ACC112 (cell line): ENCODE data around the gene PRM2.

Experiments used
- H2AFZ ChIP-seq: fragments of 200-600 bp; sonication (generic); one replicate; pipeline ENCODE4 v1.6.0; 2017; ENCODE audit warnings: antibody characterized with exemption, low read length; ENCODE audit not compliant: unreplicated experiment
- H3K27ac ChIP-seq: fragments of 200-600 bp; sonication (generic); 2 replicates; pipeline ENCODE4 v1.5.1; 2014; ENCODE audit warnings: low read depth, mild to moderate bottlenecking, antibody characterized with exemption, low read length, moderate library complexity
- H3K27me3 ChIP-seq: fragments of 200-600 bp; sonication (generic); 2 replicates; pipeline ENCODE4 v1.6.1; 2014; ENCODE audit warnings: mild to moderate bottlenecking, antibody characterized with exemption, low read length, moderate library complexity, mixed read lengths; ENCODE audit not compliant: insufficient read depth
- H3K36me3 ChIP-seq: fragments of 200-600 bp; sonication (generic); 2 replicates; pipeline ENCODE4 v1.6.1; 2016; ENCODE audit warnings: mild to moderate bottlenecking, antibody characterized with exemption, low read length, moderate library complexity, mixed read lengths; ENCODE audit not compliant: insufficient read depth
- H3K4me1 ChIP-seq: fragments of 200-600 bp; sonication (generic); one replicate; pipeline ENCODE4 v1.6.1; 2016; ENCODE audit warnings: low read length, mixed read lengths; ENCODE audit not compliant: insufficient read depth, unreplicated experiment, control insufficient read depth
- H3K4me3 ChIP-seq: fragments of 200-600 bp; sonication (generic); 2 replicates; pipeline ENCODE4 v1.5.1; 2014; ENCODE audit warnings: mild to moderate bottlenecking, low read depth, low read length
- H3K79me2 ChIP-seq: fragments of 200-600 bp; sonication (generic); one replicate; pipeline ENCODE4 v1.6.0; 2016; ENCODE audit warnings: low read length; ENCODE audit not compliant: control insufficient read depth, unreplicated experiment, insufficient read depth

The PRM2 gene

DNA sequence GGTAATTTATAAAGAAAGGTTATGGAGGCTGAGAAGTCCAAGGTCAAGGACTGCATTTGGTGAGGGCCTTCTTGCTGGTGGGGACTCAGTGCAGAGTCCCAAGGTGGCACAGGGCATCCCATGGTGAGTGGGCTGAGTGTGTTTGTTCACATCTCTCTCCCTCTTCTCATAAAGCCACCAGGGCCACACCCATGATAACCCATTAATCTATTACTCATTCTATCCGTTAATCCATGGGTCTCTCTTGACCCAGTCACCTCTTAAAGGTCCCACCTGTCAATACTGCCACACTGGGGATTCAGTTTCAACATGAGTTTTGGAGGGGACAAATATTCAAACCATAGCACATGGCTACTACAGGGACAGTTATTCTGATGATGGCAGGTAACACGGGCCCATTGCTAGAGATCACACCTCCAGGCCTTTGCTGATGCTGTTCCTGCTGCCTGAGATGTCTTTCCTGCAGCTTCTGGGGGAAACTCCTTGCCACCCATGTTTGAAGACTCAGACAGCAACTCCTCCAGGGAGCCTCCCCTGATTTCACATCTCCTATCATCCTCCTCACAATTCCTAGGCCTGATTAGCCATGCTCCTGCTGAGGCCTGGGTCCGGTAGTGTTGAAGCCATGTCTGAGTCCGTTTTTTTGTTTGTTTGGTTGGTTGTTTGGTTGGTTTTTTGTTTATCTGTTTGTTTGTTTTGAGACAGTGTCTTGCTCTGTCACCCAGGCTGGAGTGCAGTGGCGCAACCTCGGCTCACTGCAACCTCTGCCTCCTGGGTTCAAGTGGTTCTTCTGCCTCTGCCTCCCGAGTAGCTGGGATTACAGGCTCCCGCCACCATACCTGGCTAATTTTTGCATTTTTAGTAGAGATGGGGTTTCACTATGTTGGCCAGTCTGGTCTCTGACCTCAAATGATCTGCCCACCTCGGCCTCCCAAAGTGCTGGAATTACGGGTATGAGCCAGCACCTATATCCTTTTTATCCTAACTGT, 36.3 kb downstream of the PRM2 start:
- H3K36me3 ChIP-seq, result no peaks in the 10 kb centered on the region
- H3K79me2 ChIP-seq, result no peaks in the 10 kb centered on the region
- no peak overlapping the region for H2AFZ ChIP-seq
- no peaks in the 10 kb centered on the region for H3K27me3 ChIP-seq
- no peak overlapping the region for H3K4me3 ChIP-seq
- H3K4me1 ChIP-seq, result no peaks in the 10 kb centered on the region
- H3K27ac ChIP-seq, result no peak overlapping the region

DNA sequence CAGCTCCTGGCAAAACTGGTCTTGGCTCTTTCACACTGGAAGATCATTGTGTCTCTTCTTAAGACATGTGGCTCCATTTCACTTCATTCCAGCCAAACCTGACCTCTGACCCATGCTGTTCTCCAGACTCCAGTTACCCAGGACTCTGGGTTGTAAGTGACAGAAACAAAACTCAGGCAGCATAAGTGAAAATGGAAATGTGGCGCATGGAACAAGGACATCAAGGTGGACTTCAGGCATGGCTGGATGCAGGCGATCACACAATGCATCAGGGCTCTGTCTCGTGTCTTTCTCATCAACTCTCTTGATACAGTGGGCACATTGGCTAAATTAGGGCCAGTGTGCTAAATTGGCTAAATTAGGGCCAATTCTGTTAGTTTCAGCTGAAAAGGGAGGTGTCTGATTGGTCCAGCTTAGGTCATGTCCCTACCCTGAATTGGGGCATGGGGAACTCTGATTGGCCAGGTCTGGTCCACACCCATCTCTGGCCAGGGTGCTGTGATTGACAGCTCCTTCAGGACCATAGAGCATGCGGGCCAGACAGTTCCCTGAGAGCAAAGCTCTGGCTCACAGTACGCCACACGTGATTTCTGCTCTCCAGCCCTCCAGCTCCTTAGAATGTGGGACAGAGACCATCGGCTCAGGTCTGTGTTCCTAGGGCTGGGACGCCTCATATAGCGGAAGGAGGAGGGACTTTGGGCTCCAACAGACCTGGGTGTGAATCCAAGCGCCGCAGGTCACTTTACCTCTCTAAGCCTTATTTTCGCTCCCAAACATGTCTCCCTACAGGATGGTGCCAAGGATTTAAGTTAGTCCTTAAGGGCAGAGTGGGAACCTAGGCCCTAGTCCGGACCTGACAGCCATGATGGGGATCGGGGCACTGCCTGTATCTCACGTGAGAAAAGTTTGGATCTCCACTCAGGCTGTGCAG, 37.7 kb downstream of the PRM2 start:
- H3K79me2 ChIP-seq, result no peaks in the 10 kb centered on the region
- H3K4me3 ChIP-seq, result no peak overlapping the region
- no peak overlapping the region for H2AFZ ChIP-seq
- no peaks in the 10 kb centered on the region for H3K36me3 ChIP-seq
- H3K4me1 ChIP-seq, result no peaks in the 10 kb centered on the region
- H3K27ac ChIP-seq, result no peak overlapping the region
- H3K27me3 ChIP-seq, result no peaks in the 10 kb centered on the region

DNA sequence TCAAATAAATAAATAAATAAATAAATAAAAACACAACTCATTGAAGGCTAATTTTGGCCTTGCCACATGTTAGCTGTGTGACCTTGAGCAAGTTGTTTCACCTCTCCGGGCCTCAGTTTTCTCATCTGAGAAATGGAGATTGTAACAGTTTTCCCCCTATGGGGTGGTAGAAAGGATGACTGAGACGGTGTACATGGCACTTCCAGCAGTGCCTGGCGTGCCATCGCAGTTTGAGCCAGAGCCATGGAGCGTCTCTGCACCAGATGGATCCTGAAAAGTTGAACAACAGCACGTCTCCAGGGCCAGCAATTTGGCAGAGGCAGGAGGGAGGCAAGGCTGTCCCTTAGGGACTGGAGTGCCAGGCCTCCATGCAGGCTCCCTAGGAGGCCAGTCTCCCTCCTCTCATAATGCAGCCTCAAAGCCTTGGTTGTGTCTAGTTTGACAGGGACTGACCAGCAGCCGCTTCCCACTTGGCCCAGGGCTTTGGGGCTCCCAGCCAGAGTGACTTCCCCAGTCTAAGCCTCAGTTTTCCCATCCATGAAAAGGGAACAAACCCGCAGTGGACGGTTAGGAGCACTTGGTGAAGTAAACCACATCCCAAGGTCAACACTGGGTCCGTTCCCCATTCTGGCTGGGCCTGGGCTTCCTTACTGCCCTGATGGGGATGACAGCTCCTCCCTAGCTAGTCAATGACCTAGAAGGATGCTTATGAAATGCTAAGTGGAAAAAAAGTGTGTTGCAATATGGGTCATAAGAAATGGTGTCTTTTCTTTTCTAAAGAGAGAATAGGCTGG, 39.6 kb downstream of the PRM2 start:
- Histone ChIP-seq H3K36me3 (no peaks in the 10 kb centered on the region), H3K27ac (no peak overlapping the region), H3K4me1 (no peaks in the 10 kb centered on the region), H2AFZ (no peak overlapping the region), H3K27me3 (no peaks in the 10 kb centered on the region), H3K4me3 (no peak overlapping the region), H3K79me2 (no peaks in the 10 kb centered on the region)

DNA sequence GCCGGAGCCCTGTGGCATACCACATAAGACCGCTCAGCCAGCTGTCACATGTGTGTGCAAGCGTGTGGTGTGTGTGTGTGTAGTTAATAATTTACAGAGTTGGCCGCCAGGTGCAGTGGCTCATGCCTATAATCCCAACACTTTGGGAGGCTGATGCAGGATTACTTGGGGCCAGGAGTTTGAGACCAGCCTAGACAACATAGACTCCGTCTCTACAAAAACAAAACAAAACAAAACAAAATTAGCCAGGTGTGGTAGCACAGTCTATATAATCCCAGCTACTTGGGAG, 40.6 kb downstream of the PRM2 start:
- Histone ChIP-seq H3K27me3 (no peaks in the 10 kb centered on the region), H3K4me3 (no peak overlapping the region), H3K27ac (no peak overlapping the region), H3K79me2 (no peaks in the 10 kb centered on the region), H2AFZ (no peak overlapping the region), H3K4me1 (no peaks in the 10 kb centered on the region), H3K36me3 (no peaks in the 10 kb centered on the region)

DNA sequence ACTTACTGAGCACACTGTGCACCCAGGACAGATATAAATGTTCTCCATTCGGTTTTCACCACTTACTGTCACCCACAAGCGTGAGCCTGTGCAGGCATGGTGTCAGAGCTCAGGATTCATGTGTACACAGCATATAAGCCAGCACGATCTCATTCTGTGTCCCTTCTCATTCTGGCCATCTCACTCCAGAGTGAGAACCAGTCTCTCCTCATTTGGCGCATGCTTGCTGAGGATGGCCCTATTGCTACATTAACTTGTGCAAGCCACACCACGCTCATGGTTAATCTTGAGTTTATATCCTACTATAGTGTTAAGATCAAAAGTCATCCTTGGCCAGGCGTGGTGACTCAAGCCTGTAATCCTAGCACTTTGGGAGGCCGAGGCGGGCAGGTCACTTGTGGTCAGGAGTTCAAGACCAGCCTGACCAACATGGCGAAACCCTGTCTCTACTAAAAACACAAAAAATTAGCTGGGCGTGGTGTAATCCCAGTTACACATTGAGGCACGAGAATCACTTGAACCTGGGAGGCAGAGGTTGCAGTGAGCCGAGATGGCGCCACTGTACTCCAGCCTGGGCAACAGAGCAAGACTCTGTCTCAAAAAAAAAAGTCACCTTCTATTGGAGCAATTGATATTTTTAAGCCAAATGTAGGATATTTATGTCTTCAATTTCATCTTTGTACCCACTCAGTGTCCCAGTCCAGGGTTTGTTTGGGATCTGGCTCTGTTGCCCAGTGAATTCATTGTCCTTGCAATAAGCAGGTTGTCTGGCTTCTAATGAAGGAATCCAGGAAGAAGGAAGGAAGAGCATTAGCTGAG, 41.2 kb downstream of the PRM2 start:
- Histone ChIP-seq H3K4me3 (no peak overlapping the region), H3K4me1 (no peaks in the 10 kb centered on the region), H2AFZ (no peak overlapping the region), H3K27ac (no peak overlapping the region), H3K79me2 (no peaks in the 10 kb centered on the region), H3K27me3 (no peaks in the 10 kb centered on the region), H3K36me3 (no peaks in the 10 kb centered on the region)

DNA sequence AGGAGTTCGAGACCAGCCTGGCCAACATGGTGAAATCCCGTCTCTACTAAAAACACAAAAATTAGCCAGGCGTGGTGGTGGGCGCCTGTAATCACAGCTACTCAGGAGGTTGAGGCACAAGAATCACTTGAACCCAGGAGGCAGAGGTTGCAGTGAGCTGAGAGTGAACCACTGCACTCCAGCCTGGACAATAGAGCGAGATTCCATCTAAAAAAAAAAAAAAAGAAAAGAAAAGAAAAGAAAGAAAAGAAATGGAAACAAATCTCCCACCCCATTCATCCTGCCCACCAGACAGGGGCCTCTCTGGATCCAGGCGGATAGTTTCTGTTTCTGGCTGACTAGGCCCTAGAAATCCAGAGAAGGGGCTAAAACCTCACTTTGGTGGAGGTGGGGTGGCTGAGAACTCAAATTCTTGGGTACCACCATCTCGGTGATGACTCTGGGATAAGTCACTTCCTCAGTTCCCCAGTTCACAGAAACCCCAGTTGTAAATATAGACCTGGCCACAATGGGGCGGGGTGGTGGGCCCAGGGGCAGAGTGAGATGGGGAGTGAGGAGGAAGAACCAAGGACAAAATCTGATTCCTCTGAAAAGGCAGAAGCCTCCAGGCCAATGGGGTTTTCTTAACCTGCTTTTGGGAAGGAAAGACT, 42.4 kb downstream of the PRM2 start:
- Histone ChIP-seq H3K27me3 (no peaks in the 10 kb centered on the region), H3K79me2 (no peaks in the 10 kb centered on the region), H2AFZ (no peak overlapping the region), H3K36me3 (no peaks in the 10 kb centered on the region), H3K27ac (no peak overlapping the region), H3K4me1 (no peaks in the 10 kb centered on the region), H3K4me3 (no peak overlapping the region)

DNA sequence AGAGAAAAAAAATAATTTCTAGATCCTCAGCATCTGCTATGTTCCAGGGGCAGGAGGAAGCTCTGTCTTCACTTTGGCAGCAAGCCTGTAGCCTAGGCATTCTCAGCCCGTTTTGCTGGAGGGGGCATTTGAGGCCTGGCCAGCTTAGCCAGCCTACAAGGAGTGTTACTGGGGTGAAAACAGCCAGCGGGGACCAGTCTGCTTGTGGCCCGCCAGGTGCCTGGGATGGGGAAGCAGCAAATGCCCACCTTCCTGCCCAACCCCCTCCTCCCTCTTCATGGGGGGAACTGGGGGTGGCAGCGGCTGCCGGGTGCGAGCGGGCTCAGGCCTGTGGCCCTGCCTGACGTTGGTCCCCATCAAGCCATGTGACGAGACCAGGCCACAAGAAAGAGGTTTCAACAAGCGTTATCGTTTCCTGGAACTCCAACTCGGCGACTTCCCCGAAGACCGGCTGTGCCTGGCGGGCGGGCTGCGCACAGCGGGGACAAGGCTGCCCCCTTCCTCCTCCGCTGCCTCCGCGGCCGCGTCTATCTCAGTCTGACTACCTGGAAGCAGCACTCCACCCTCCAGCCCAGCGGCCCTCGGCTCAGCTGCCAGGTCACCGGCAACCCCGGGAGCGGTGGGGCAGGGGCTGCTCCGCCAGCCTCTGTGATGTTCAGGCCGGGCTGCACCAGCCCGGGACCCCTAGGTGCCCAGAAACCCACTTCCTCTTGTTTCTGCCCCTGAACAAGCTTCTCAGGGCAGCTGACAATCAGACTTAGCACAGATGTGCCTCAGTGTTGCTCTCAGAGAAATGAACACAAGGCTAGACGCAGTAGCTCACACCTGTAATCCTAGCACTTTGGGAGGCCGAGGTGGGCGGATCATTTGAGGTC, 43.2 kb downstream of the PRM2 start:
- Histone ChIP-seq H3K36me3 (no peaks in the 10 kb centered on the region), H2AFZ (no peak overlapping the region), H3K79me2 (no peaks in the 10 kb centered on the region), H3K4me3 (no peak overlapping the region), H3K27me3 (no peaks in the 10 kb centered on the region), H3K27ac (no peak overlapping the region), H3K4me1 (no peaks in the 10 kb centered on the region)

DNA sequence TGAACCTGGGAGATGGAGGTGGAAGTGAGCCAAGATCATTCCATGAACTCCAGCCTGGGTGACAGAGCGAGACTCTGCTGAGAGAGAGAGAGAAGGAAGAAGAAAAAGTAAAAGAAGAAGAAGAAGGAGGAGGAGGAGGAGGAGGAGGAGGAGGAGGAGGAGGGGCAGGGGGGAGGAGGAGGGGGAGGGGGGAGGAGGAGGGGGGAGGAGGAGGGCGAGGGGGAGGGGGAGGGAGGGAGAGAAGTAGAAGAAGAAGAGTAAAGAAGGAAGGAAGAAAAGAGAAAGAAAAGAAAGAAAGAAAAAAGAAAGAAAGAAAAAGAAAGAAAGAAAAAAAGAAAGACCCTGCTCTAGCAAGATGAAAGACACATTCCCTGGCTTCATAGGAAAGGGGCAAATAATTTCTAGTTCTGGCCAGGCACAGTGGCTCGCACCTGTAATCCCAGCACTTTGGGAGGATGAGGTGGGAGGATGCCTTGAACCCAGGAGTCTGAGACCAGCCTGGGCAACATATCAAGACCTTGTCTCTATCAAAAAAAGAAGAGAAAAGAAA, 43.9 kb downstream of the PRM2 start:
- Histone ChIP-seq H3K4me3 (no peak overlapping the region), H2AFZ (no peak overlapping the region), H3K27ac (no peak overlapping the region)

More for the DNA sequence above, 43.9 kb downstream of the PRM2 start:
- no peaks in the 10 kb centered on the region for H3K36me3 ChIP-seq
- H3K4me1 ChIP-seq, result no peaks in the 10 kb centered on the region
- H3K27me3 ChIP-seq, result no peaks in the 10 kb centered on the region
- H3K79me2 ChIP-seq, result no peaks in the 10 kb centered on the region
